Measurements from ENCODE around the gene CENPX. TPM values are rescaled to one million over a fixed set of nuclear protein-coding genes. Genes with fewer than 3 reads are reported as not detected.

The CENPX gene
- total and polyA plus RNA-seq, 2 of the 13 experiments (the other 11 are each of a cell fraction or from before 2014, with no cell fraction given), result 92.7 to 170 TPM

- no peak for TF ChIP-seq ZNF646 (CRISPR knock-in tag; IDR thresholded peaks at IDR 0.05)
- peak; percentile 65; the same call in 1 of the 2 replicates for TF ChIP-seq ZBTB10 (CRISPR knock-in tag; IDR thresholded peaks at IDR 0.05; ENCODE audit: borderline replicate concordance)
- TF ChIP-seq NCOA1 (CRISPR knock-in tag; IDR thresholded peaks at IDR 0.05), result peak; percentile 7; the same call in 1 of the 2 replicates
- peak; percentile 90; the same call in 1 of the 2 replicates for TF ChIP-seq FOXJ3 (CRISPR knock-in tag; IDR thresholded peaks at IDR 0.05; ENCODE audit: borderline replicate concordance)
- no peak for TF ChIP-seq CSRNP1 (CRISPR knock-in tag; IDR thresholded peaks at IDR 0.05)
- peak; percentile 25; the same call in 1 of the 2 replicates for TF ChIP-seq HINFP (CRISPR knock-in tag; IDR thresholded peaks at IDR 0.05; ENCODE audit: low read depth)
- 0 out of 2 replicates have a peak, but pooled peaks have one; percentile 30 for TF ChIP-seq HMGXB3 (CRISPR knock-in tag; IDR thresholded peaks at IDR 0.05; ENCODE audit: borderline replicate concordance)
- TF ChIP-seq ARNTL (CRISPR knock-in tag; IDR thresholded peaks at IDR 0.05), result peak; percentile 57; the same call in 1 of the 2 replicates
Measured at GRCh38 chr17:81994593-81995462, 27.9 kb downstream of the CENPX start (continued).

Measured in HepG2 (cell line).